WTC11 (cell line): ENCODE measurements around the gene CCDC9.

Source experiments
- ESRRA ChIP-seq: sonication (generic); formaldehyde crosslinking; IDR thresholded peaks from 2 replicates; pipeline ENCODE4 v1.8.1; 2022; ENCODE audit warnings: mild to moderate bottlenecking, missing genetic modification reagents, borderline replicate concordance
- FOXP1 ChIP-seq: sonication (generic); formaldehyde crosslinking; IDR thresholded peaks from 2 replicates; pipeline ENCODE4 v1.8.0; 2022; ENCODE audit warnings: missing genetic modification reagents, mild to moderate bottlenecking, moderate library complexity, borderline replicate concordance
- NFATC4 ChIP-seq: fragments of 250-450 bp; sonication (Bioruptor Pico); IDR thresholded peaks from 2 replicates; pipeline ENCODE4 v1.9.0; 2021; ENCODE audit warnings: mild to moderate bottlenecking
- TF ChIP-seq, protein P1 (sequence below): fragments of 200-600 bp; IDR thresholded peaks from 2 replicates; pipeline ENCODE4 v1.8.0; 2022; ENCODE audit warnings: antibody characterized with exemption
- TF ChIP-seq, protein P2 (sequence below): sonication (generic); formaldehyde crosslinking; IDR thresholded peaks from 2 replicates; pipeline ENCODE4 v1.8.0; 2022; ENCODE audit warnings: mild to moderate bottlenecking, missing genetic modification reagents
- TF ChIP-seq, protein P3 (sequence below): sonication (generic); formaldehyde crosslinking; conservative IDR thresholded peaks from 2 replicates; pipeline ENCODE4 v1.8.1; 2022; ENCODE audit warnings: mild to moderate bottlenecking, missing genetic modification reagents
- TF ChIP-seq, protein P4 (sequence below): sonication (generic); formaldehyde crosslinking; IDR thresholded peaks from 2 replicates; pipeline ENCODE4 v1.8.0; 2023; ENCODE audit warnings: missing genetic modification reagents

DNA sequence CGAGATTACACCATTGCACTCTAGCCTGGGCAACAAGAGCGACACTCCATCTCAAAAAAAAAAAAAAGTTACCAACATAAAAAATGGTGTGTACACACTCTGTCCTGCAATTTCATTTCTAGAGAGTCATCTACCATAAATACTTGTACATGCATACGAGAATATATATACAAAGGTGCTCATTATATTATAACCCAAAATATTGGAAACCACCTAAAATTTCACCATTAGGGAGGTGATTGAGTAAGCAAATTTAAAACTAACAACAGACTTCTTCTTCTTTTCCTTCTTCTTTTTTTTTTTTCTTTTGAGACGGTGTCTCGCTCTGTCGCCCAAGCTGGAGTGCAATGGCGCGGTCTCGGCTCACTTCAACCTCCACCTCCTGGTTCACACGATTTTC lies 45.9 kb downstream of the CCDC9 start:
- TF ChIP-seq, protein P1, sequence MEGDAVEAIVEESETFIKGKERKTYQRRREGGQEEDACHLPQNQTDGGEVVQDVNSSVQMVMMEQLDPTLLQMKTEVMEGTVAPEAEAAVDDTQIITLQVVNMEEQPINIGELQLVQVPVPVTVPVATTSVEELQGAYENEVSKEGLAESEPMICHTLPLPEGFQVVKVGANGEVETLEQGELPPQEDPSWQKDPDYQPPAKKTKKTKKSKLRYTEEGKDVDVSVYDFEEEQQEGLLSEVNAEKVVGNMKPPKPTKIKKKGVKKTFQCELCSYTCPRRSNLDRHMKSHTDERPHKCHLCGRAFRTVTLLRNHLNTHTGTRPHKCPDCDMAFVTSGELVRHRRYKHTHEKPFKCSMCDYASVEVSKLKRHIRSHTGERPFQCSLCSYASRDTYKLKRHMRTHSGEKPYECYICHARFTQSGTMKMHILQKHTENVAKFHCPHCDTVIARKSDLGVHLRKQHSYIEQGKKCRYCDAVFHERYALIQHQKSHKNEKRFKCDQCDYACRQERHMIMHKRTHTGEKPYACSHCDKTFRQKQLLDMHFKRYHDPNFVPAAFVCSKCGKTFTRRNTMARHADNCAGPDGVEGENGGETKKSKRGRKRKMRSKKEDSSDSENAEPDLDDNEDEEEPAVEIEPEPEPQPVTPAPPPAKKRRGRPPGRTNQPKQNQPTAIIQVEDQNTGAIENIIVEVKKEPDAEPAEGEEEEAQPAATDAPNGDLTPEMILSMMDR, result no peak
- TF ChIP-seq FOXP1 (CRISPR knock-in tag) (no peak), NFATC4 (CRISPR knock-in tag) (no peak), ESRRA (CRISPR knock-in tag) (no peak)
- TF ChIP-seq, protein P2, sequence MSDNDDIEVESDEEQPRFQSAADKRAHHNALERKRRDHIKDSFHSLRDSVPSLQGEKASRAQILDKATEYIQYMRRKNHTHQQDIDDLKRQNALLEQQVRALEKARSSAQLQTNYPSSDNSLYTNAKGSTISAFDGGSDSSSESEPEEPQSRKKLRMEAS (CRISPR knock-in tag), result no peak
- TF ChIP-seq, protein P3, sequence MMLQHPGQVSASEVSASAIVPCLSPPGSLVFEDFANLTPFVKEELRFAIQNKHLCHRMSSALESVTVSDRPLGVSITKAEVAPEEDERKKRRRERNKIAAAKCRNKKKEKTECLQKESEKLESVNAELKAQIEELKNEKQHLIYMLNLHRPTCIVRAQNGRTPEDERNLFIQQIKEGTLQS (CRISPR knock-in tag), result no peak
- TF ChIP-seq, protein P4, sequence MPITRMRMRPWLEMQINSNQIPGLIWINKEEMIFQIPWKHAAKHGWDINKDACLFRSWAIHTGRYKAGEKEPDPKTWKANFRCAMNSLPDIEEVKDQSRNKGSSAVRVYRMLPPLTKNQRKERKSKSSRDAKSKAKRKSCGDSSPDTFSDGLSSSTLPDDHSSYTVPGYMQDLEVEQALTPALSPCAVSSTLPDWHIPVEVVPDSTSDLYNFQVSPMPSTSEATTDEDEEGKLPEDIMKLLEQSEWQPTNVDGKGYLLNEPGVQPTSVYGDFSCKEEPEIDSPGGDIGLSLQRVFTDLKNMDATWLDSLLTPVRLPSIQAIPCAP, result no peak
